GM12878 (cell line): ENCODE measurements around the gene CFAP45.

Experiments
- KDM1A ChIP-seq: fragments of 200-600 bp; sonication (generic); IDR thresholded peaks from 2 replicates; pipeline ENCODE4 v1.6.1; 2016; ENCODE audit warnings: borderline replicate concordance
- POLR2A ChIP-seq: IDR thresholded peaks from 2 replicates; pipeline ENCODE4 v1.6.1; 2011; ENCODE audit warnings: low read depth, mild to moderate bottlenecking, low read length
- POLR2AphosphoS5 ChIP-seq: IDR thresholded peaks from 2 replicates; pipeline ENCODE4 v1.6.1; 2011; ENCODE audit warnings: mild to moderate bottlenecking, low read length, inconsistent platforms
- TF ChIP-seq, protein P1 (sequence below), 3 experiments: IDR thresholded peaks in 2 of 3; conservative IDR thresholded peaks in 1 of 3; 2 replicates each; pipeline ENCODE4 v1.5.1; 2011; ENCODE audit warnings: low read depth in 3 of 3, low read length in 3 of 3, mild to moderate bottlenecking in 3 of 3, control low read depth in 2 of 3, moderate library complexity in 2 of 3, inconsistent platforms in 1 of 3, mixed read lengths in 1 of 3; ENCODE audit not compliant: control insufficient read depth in 2 of 3, insufficient read depth in 1 of 3; ENCODE audit errors: extremely low read depth in 1 of 3

- TF ChIP-seq KDM1A (no peak), POLR2AphosphoS5 (no peak), POLR2A (no peak)
- TF ChIP-seq, protein P1, sequence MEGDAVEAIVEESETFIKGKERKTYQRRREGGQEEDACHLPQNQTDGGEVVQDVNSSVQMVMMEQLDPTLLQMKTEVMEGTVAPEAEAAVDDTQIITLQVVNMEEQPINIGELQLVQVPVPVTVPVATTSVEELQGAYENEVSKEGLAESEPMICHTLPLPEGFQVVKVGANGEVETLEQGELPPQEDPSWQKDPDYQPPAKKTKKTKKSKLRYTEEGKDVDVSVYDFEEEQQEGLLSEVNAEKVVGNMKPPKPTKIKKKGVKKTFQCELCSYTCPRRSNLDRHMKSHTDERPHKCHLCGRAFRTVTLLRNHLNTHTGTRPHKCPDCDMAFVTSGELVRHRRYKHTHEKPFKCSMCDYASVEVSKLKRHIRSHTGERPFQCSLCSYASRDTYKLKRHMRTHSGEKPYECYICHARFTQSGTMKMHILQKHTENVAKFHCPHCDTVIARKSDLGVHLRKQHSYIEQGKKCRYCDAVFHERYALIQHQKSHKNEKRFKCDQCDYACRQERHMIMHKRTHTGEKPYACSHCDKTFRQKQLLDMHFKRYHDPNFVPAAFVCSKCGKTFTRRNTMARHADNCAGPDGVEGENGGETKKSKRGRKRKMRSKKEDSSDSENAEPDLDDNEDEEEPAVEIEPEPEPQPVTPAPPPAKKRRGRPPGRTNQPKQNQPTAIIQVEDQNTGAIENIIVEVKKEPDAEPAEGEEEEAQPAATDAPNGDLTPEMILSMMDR (IDR thresholded peaks at IDR 0.05 in 2 of 3, conservative IDR thresholded peaks at IDR 0.05 in 1 of 3; ENCODE audit: control insufficient read depth in 2 of 3, extremely low read depth in 1 of 3, insufficient read depth in 1 of 3, low read depth in 3 of 3, low read length in 3 of 3) = no peak
Measured at GRCh38 chr1:159866066-159866465, 33.9 kb downstream of the CFAP45 start.
